ENCODE results near the gene SUGCT. TPM values are rescaled to one million over a fixed set of nuclear protein-coding genes. Genes with fewer than 3 reads are reported as not detected.

Gene SUGCT
- total and polyA plus RNA-seq, 2 of the 8 experiments (the other 6 are each of a cell fraction or from before 2014, with no cell fraction given), result 2.8 to 5.4 TPM

DNA sequence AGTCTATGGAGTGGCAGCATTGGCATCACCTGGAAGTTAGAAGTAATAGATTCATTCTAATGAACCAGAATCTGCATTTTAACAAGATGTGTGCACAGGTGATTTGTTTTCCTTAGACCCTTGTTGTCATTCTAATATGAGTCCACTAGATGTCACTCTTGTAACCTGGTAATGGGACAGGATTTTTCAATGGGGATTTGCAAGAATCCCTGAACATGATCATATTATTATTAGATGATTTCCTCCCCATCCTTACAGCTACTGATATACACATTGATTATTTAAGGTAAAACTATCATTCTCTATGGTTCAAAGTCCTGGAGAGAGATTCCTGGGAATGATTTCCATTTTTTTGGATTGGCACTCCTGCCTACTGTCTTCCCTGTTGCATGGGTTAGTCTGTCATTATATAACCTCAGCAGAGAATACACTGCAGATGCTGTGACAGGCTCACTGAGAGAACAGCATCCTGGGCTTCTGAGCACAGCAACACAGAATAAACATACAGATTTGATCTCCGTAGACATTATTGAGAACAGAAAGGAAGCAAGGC, 194.9 kb downstream of the SUGCT start:
- FAIRE-seq (peak; percentile 50), DNase-seq (ENCODE audit: low read depth in 1 of 2, low spot score in 2 of 2) (no peak)
- Histone ChIP-seq H3K23me2 (ENCODE audit: low read depth, low read length) (no peaks in the 10 kb centered on the region), H3K4me3 (ENCODE audit: extremely low read depth in 1 of 4, insufficient read depth in 2 of 4, low read depth in 3 of 4, low read length in 4 of 4) (no peak overlapping the region), H3K23ac (ENCODE audit: insufficient read length) (no peak overlapping the region), H2BK5ac (ENCODE audit: low read depth, low read length) (no peak overlapping the region), H3K4ac (replicated peaks; ENCODE audit: insufficient read length, low read depth, low read length) (no peak overlapping the region), H3K36me3 (ENCODE audit: control insufficient read depth in 2 of 4, insufficient read depth in 4 of 4, low read length in 3 of 4) (no peaks in the 10 kb centered on the region), H3K27me3 (replicated peaks in 1 of 4; ENCODE audit: control insufficient read depth in 3 of 4, extremely low read depth in 1 of 4, insufficient read depth in 3 of 4, low read length in 3 of 4) (no peaks in the 10 kb centered on the region), H3K9ac (replicated peaks in 1 of 4; ENCODE audit: extremely low read depth in 1 of 4, low read depth in 3 of 4, low read length in 3 of 4) (no peak overlapping the region), H2BK20ac (ENCODE audit: low read length) (no peak overlapping the region), H3K4me1 (replicated peaks in 1 of 4; ENCODE audit: control insufficient read depth in 3 of 4, insufficient read depth in 4 of 4, low read length in 3 of 4) (no peaks in the 10 kb centered on the region), H3K14ac (ENCODE audit: insufficient read length) (no peak overlapping the region), H4K5ac (ENCODE audit: insufficient read length, low read depth, low read length) (no peak overlapping the region), H3K79me1 (ENCODE audit: low read depth, low read length) (no peaks in the 10 kb centered on the region), H3K56ac (replicated peaks; ENCODE audit: insufficient read length, low read depth, low read length) (no peak overlapping the region), H3K27ac (ENCODE audit: low read depth, low read length) (no peak overlapping the region), H4K8ac (ENCODE audit: extremely low read depth, insufficient read depth, low read length) (no peak overlapping the region), H4K91ac (replicated peaks; ENCODE audit: insufficient read length, low read length) (no peak overlapping the region), H2AK5ac (ENCODE audit: low read depth, low read length) (no peak overlapping the region), H4K20me1 (replicated peaks in 1 of 2; ENCODE audit: control insufficient read depth in 1 of 2, insufficient read depth in 2 of 2, low read length in 2 of 2) (no peaks in the 10 kb centered on the region), H3K18ac (ENCODE audit: extremely low read depth, low read length) (no peak overlapping the region), H3K4me2 (ENCODE audit: insufficient read depth in 1 of 2, low read depth in 2 of 2, low read length in 2 of 2) (no peak overlapping the region), H3K9me3 (ENCODE audit: insufficient read depth in 2 of 2, low read depth in 1 of 2, low read length in 1 of 2) (no peaks in the 10 kb centered on the region), H2BK120ac (replicated peaks; ENCODE audit: low read depth, low read length) (no peak overlapping the region), H2AFZ (ENCODE audit: low read length) (0 out of 2 replicates have a peak overlapping the region, but pooled peaks have one; percentile 13), H3K79me2 (ENCODE audit: control insufficient read depth in 1 of 2, insufficient read depth in 2 of 2, low read length in 2 of 2) (no peaks in the 10 kb centered on the region), H2BK15ac (ENCODE audit: low read length) (no peak overlapping the region), H2BK12ac (ENCODE audit: low read depth, low read length) (no peak overlapping the region)
- WGBS, 2 experiments (ENCODE audit: extremely low coverage in 1 of 2, insufficient coverage in 1 of 2, insufficient read length in 1 of 2, insufficient replicate concordance in 2 of 2, low coverage in 1 of 2, low lambda C conversion rate in 2 of 2, missing lambda C conversion rate in 1 of 2), result 92% methylated on average over 1 of the region's 1 CpG; no CpG with 5 or more reads in 1 of the 2 experiments
- POLR2A ChIA-PET (ENCODE audit: partially characterized antibody), result no interaction called here
- CTCF ChIA-PET (ENCODE audit: partially characterized antibody), result interaction anchor here (1.0 to 1.3 kb wide), 3 partner anchors 7 to 277 kb away, joined by 3 read pairs; no protein-coding TSS in a partner anchor
- TF ChIP-seq EZH2 (IDR thresholded peaks at IDR 0.05; ENCODE audit: low read depth, low read length, severe bottlenecking) (no peak), KDM4A (IDR thresholded peaks at IDR 0.05; ENCODE audit: low read depth, low read length, severe bottlenecking) (no peak), ZNF274 (IDR thresholded peaks at IDR 0.05; ENCODE audit: borderline replicate concordance, extremely low read depth, low read length) (no peak), TAF1 (IDR thresholded peaks at IDR 0.05; ENCODE audit: low read depth, low read length) (no peak), RAD21 (IDR thresholded peaks at IDR 0.05 in 1 of 2, conservative IDR thresholded peaks at IDR 0.05 in 1 of 2; ENCODE audit: low read depth in 2 of 2, low read length in 2 of 2) (peak; percentile 83 to 88)
- TF ChIP-seq, protein P1, sequence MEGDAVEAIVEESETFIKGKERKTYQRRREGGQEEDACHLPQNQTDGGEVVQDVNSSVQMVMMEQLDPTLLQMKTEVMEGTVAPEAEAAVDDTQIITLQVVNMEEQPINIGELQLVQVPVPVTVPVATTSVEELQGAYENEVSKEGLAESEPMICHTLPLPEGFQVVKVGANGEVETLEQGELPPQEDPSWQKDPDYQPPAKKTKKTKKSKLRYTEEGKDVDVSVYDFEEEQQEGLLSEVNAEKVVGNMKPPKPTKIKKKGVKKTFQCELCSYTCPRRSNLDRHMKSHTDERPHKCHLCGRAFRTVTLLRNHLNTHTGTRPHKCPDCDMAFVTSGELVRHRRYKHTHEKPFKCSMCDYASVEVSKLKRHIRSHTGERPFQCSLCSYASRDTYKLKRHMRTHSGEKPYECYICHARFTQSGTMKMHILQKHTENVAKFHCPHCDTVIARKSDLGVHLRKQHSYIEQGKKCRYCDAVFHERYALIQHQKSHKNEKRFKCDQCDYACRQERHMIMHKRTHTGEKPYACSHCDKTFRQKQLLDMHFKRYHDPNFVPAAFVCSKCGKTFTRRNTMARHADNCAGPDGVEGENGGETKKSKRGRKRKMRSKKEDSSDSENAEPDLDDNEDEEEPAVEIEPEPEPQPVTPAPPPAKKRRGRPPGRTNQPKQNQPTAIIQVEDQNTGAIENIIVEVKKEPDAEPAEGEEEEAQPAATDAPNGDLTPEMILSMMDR (IDR thresholded peaks at IDR 0.05; ENCODE audit: control extremely low read depth in 1 of 3, insufficient read depth in 1 of 3, low read depth in 1 of 3, low read length in 3 of 3), result peak in 2 of 3 experiments; percentile 49 to 57; a peak in 2 of 4 replicates
